COLO668 (cell line): ENCODE data around the gene TNNI3K.

Source experiments
- DNase-seq: peaks from one replicate; lab custom pipeline; 2025; ENCODE audit not compliant: unreplicated experiment; lab: John Stamatoyannopoulos, UW

The TNNI3K gene

DNA sequence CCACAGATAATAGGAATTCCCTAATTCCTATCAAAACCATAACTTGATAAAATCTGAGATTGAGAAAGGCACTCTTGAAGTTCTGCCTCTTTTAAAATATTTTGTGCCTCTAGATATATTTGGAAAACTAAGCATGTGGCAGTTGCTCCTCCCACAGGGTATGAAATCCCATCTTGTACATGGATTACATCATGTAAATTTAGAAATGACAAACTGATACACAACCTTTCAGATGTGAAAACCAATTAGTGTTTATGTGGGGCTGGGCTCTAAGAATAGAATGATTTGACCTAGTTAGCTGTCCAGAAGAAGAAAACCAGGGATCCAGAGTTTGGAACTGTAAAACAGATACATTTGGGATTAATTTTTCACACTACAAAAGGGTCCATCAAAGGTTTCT, 261.5 kb downstream of the TNNI3K start:
- DNase-seq: no peak

DNA sequence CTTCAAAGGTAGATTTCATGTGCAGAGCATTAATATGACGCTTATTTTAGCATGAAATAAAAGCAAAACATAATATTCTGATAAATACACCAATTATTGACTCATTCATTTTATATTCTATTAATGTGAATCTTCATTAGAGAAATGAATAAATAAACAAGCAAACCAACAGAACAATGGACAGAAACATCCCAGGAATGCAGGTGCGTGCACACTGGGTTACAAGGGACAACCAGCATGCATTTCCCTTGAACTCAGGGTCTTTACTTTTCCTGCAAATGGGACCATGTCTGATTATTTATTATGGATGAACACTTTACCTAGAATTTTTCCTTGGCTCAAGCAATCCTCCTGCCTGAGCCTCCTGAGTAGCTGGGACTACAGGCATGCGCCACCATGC, 263.7 kb downstream of the TNNI3K start:
- DNase-seq: no peak

DNA sequence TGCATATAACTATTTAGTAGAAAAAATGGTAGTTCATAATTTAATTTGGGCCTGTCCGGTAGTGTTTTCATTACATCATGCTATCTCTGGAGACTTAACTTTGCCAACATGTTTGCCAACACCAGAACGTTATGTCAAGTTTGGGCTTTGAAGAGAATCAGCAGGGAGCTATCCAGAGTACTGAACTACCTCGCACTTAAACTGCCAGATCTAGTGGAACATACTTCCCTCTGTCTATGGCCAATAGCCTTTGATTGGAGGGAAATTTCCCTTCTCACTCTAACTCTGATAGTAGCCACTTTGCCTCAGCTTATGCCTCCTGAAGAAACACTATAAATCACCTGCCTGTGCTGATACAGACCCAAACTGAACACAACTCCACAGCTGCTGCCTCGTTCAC, 267.2 kb downstream of the TNNI3K start:
- DNase-seq: no peak

DNA sequence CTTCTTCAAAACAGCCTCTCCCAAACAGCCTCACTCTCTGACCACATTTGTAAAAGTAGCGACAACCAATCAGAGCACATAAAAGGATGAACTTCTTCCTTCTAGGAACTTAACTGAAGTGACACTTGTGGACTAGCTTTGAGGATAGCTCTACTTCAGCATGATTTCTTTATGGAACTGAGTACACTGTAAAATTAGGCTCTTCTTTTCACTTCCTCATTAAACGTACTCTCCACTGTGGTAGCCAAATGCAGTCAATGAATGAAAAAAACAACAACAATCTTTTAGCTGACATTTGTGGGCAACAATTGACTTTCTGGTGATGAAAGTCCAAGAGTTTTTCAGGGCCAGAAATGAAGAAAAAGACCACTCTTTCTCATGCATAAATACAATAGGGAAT, 267.7 kb downstream of the TNNI3K start:
- no peak for DNase-seq

DNA sequence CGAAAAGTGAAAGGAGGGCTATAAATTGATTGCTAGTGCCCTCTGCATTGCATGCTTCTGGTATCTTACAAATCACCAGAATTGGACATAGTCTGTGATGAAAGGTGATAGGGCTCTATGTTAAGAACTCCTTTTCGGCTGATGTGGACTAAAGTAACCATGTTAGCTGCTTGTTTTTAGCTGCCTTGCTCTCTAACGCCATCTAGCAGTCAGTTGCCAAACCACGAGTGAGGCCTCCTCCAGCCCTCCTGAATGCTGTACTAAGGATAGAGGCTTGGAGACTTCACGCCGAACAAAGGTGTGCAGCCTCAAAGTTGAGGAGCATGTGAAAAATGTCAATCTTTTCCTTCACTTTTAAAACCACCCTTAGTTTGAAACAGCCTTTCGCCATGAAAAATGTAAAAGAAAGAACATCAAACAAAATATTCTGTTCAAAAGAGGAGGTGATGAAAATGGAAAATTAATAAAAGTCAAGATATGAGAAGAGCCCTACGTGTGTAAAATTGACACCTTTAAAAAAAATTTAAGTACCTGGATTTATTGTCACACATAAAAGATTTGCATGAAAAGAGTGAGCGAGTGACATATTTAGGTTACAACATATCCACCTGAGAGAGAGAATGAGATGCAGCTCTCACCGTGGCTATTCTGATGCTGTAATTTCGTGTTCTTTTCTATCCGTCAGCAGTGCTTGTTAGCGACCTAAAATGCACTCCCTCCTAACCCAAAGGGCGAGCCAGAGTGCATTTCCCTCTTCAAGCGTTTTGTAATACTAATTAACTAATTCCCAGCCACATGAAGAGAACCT, 269.1 kb downstream of the TNNI3K start:
- DNase-seq: peak; percentile 69

DNA sequence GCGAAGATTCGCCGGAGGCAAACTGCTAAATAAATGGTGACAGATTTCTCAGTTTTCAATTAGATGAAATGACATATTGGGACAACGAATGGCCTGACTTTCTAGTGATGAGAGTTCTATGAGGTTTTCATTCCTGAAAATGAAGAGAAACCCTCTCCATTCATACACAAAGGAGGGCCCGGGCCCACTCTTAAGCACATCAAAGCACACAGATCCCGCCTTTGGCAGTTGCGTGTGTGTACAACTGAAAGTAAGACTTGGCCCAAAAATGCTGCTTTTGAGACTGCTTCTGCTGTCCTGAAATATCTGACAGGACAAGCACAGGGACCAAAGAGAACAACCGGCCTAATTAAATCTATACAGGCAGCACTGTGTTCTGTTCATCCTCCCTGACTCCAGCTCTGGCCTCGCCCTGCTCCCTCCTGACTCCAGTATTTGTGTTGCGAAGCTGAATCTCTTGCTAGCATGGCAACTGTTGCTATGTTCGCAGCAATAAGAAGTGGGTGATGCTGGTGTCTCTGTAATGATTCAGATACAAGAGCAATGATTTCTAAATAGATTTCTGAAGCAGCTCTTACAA, 269.8 kb downstream of the TNNI3K start:
- DNase-seq: peak; percentile 70

DNA sequence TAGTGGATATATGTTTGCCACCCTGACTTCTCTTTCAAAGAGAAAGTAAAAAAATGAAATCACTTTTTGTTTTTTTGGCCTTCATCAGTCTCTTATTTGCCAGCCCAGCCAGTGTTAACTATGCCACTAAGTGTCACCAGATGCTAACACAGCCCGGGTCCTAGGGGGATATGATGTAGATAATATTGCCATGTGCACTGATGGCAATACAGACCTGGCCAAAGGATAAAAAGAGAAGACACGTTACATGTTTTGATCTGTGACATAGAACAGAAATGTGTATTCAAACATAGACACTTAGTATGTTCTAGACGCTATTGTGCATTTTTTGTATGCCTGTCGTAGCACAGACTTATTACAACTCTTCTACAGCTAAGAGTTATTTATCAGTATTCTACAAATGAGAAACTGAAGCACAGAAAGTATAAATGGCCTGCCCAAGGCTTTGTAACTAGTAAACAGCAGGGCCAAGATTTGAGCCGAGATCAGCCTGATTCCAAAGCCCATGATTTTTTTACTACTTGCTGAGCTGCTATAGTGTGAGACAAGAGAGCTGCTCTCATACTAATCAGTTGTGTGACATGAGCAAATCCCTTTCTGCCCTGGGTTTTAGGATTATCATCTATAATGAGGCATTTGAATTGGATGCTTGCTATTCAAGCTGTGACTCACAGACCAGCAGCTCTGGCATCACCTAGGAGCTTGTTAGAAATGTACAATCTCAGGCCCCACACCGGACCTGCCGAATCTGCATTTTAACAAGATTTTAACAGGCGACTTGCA, 270.9 kb downstream of the TNNI3K start:
- no peak for DNase-seq

DNA sequence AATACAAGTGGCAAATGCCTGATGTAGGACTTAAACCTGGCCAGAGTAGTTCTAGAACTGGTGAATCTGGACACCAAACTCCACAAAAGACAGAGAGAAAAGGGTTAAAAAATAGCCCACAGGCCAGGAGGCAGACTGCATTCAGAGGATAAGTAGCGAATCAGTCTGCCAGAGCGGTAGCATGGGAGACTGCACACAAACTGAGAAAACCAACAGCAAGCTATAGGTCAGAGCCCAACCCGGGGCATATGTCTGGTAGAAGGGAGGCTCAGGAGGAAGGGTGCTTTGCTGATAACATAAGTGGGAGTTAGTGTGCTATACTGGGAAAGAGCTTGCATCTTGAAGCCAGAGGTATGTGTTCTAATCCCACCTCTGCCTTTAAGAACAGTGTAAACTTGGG, 273.3 kb downstream of the TNNI3K start:
- DNase-seq: no peak

DNA sequence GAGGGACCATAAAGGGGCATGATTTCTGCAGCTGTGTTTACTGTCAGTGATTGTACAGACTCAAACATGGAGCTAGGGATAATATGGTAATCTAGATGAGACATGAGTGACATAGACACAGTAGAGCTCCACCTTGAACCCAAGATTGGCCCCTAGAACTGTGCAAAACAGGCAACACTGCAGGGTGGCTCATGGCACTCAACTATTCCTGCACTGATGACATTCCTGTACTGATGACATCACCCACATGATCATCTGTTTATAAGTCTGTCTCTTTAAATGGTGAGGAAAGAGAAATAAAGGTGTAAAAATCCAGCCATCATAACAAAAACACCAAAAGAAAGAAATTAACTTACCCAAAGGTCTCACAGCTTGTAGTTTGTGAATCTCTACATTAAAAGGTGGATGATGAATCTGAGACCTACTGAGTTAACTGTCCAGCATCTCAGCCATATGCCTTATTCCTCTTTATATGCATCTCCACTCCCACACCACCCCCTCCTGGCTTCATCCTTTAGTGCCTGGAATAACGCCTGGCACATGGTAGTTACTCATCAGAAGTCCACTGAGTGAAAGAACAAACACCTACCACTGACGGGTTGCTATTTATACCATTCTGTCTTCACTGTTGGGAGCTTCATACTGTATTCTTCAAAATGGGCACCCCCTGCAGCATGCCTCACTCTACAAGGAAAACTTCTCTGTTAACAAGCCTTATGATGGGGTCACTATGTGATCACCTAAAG, 277.2 kb downstream of the TNNI3K start, which contains the start of gene LRRC53:
TSS of gene LRRC53 (minus strand) at position 442 of the 746 bp plus-strand sequence. CDS start 29,262 bp downstream, outside the sequence.
- no peak for DNase-seq

DNA sequence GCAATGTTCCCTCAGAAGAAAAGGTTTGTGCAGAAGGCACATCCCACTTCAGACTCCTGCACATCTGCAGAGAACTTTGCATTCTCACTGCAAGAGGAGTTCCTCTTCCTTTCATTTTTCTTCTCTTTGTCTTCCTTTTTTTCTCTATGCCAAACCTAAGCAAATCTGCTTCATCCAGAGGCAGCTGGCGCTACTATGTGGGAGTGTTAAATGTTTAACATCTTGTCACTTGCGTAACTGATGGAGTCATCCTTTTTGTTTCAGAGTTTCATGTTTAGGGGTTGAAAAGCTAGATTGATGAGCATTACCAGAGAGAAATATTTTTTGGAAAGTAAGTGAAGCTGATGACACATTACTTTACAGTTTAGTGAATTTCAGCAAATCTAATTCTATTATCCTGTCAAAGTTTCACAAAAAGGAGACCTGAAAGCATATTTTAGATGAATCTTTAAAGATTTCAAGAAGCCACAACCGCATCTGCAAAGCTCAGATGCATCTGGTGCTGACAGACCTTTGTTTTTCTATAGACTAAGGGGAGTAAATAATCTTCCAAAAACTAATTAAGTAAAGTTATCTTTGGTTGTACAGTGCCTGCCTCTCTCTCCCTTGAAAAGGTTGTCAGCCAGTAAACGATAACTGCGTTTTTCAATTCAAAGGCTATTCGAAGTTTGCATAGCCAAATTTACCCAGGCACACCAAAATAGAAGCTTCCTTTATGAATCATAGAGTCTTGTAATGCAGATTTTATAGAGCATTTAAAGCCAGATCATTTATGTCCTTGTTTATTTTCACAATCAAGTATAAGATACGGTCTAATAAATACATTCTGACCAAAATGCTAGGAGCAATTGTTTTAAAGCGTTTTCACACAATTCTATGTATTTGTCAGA, 278.5 kb downstream of the TNNI3K start:
- DNase-seq: no peak

DNA sequence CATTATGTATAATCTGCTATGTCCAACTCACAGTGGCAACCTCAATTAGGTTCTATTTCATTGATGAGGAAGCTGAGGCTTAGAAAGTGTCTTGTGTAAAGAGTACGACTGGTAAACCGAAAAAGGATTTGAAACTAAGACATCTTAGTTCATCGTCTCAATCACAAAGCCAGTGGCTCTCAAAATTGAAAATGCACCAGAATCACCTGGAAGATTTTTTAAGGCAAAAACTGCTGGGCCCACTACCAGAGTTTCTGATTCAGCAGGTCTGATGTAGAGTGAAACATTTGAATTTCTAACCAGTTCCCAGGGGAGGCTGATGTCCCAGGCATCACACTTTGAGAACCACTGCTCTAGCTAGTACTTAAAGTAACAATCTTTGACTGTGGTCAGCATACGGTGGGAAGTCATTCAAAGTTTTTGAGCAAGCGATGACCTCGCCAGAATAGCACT, 282.4 kb downstream of the TNNI3K start:
- DNase-seq: no peak

DNA sequence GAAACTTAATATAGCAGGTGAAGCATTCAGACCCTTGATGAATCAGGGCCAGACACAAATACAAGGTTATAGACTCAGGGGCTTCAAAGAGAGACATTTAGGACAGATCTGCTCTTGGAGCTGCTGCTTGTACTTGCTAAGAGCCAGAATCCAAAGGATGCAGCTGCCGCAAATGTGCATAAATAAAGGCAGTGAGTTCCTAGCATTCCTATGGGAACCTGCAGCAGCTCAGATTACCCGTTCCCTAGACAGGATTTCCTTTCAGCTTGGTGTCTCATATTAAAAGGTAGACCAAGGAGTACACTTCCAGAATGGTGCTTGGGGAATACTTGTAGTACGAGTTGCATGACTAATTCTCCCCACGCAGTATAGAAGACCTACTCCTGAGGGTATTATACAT, 287.0 kb downstream of the TNNI3K start:
- DNase-seq: peak; percentile 27

DNA sequence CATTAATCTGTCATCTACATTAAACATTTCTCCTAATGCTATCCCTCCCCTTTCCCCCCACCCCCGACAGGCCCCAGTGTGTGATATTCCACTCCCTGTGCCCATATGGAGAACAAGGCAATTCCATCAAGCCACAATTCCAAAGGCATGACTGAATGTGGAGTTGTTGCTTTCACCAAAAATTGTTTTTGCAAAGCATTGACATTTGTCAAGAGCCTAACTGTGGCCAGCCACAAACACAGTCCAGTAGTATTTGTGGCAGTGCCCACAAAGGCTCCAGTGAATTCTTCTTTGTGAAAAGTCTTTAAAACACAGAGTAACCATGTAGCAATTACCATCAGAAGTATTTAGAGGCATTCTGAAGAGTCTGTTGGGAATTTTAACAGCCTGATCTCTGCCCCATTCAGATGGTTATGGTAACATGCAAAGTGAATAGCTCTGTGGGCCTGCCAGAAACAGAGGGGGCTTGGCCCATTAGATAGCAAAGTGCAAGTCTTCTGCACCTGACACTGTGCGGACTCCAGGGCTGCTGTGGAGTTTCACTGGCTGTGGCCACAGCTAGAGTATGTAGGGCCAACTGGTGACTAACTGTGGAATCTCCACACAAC, 288.8 kb downstream of the TNNI3K start:
- DNase-seq: no peak

DNA sequence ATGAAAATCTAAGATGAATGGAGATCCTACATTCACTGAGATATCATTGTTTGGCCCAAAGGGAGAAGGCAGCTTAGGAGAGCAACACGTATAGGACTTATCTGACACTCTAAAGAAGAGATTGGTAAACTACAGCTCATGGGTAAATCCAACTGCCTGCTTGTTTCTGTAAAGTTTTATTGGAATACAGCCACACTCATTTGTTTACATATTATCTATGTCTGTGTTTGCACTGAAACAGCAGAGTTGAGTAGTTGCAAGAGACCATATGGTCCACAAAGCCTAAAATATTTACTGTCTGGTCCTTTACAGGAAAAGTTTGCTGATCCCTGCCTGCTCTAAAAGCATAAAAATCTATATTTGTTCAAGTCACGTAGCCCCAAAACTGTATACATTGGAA, 291.5 kb downstream of the TNNI3K start:
- DNase-seq: no peak

DNA sequence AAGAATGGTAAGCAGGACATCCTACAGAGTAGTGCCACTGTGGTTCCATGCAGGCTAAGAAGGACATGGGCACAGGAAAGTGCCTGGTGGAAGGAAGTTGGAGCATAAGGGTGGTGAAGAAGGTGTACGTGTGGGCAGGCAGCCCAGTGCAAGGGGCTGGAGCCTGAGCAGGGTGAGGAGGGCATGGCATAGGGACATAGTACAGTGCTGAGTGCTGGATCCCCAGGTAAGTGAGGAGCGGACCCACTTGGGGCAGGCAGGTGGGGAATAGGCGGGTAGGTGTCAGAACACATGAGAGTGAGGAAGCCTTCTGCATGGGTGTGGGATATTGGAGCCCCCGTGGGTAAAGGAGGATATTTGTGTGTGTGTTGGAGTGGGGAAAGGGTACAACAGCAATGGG, 292.9 kb downstream of the TNNI3K start:
- no peak for DNase-seq

DNA sequence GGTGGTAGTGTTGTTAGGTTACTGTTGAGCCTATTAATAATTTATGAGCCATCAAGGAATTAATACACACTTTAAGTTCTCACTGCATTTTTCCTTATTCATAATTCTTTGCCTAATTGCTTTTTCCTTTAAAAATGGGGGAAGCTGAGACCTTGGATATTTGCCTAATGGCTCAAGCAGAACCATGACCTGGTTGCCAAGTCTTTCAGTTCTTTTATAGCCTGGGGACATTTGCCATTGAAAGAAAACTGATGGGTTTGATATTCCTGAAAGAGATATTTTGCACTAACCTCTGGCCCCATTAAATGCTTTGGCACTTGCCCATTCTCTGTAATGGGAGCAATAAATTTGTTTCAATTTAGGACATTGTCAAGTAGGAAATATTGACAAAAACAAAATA, 295.7 kb downstream of the TNNI3K start:
- no peak for DNase-seq

DNA sequence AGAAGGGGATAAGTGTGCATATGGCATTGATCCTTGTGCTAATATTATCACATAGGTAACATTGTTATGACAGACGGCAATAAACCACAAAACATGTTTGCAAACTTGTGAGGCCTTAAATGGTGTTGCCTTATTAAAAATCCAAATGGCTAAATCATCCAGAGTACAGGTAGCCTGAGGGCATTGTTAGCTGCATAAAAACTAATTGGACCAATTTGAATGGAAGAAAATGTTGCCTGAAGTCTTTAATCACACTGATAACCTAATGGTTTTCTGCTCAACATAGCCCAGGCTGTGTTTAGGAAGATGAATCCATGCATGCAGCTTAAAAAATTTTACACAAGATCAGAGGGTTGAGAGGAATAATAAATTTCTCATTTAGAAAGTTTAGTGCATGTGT, 296.6 kb downstream of the TNNI3K start:
- DNase-seq: no peak

DNA sequence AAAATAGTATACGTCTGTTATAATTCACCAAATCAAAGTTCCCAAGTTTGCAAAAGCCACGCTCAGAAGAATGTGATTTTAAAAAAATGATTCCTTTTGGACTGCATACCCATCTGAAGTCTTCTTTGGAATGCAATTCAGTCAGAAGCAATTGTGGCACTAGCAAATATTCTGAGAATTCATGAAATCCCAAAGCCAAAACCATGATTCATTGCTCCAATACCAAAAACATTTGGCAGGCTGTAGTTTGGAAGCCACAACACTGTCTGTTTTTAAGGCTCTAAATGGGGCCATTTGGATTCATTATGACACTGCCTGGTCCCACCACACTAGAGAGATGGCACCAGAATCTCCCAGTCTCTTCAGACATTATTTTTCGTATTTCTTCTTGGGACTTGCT, 299.1 kb downstream of the TNNI3K start:
- no peak for DNase-seq

DNA sequence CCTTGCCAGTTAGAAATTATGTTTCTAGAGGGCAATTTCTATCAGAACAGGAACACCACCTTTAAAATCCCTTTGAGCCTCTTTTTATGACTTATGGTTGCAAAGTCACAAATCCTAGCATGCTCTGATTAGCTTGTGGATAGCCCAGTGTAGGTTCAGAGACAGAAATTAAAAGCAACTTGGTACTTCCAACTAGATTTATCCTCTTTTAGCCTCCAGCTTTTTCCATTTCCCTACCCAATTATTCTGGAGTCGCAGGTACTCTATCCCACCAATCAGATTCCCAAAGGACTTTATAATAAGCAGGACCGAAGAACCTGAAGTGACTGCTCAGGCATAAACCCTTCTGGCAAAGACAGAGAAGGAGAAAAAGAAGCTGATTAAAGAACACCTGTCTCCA, 310.6 kb downstream of the TNNI3K start:
- no peak for DNase-seq
